ENCODE results near the gene PMVK. TPM values are rescaled to one million over a fixed set of nuclear protein-coding genes. Genes with fewer than 3 reads are reported as not detected.
"Not testable (repeated sequence)": the region's sequence is repeated elsewhere in the genome, so short reads cannot be mapped to it uniquely, and the experiment has no call there.

PMVK gene
- total RNA-seq = 10.2 TPM

- DNase-seq (ENCODE audit: low spot score in 2 of 2) (peak; percentile 89 to 93), FAIRE-seq (no peak)
Measured at GRCh38 chr1:154936555-154937084, at the start of gene PMVK. PMVK (minus strand) TSS chr1:154936719; CDS start chr1:154936685, 34 bp downstream.

GRCh38 chr1:154983776-154984466 is 47.4 kb upstream of the PMVK start:
- DNase-seq (ENCODE audit: low spot score in 2 of 2) (no peak), FAIRE-seq (no peak)

- peak; percentile 86 for FAIRE-seq
- DNase-seq (ENCODE audit: low spot score in 2 of 2) = peak; percentile 84 to 97
Measured at GRCh38 chr1:154982897-154983648, 46.6 kb upstream of the PMVK start, which contains the start of gene FLAD1. FLAD1 (plus strand) TSS chr1:154983344; CDS start chr1:154983695, 351 bp downstream.

- FAIRE-seq = no peak
- DNase-seq (ENCODE audit: low spot score in 2 of 2) = no peak
Measured at GRCh38 chr1:154982341-154982740, 45.8 kb upstream of the PMVK start.

- FAIRE-seq = no peak
- DNase-seq (ENCODE audit: low spot score in 2 of 2) = no peak
Measured at GRCh38 chr1:154978360-154978759, 41.8 kb upstream of the PMVK start.

GRCh38 chr1:154977762-154978161 is 41.2 kb upstream of the PMVK start:
- not testable (repeated sequence) for DNase-seq (ENCODE audit: low spot score in 2 of 2); FAIRE-seq

- DNase-seq (ENCODE audit: low spot score in 2 of 2) (no peak), FAIRE-seq (no peak)
Measured at GRCh38 chr1:154975409-154976059, 39.0 kb upstream of the PMVK start.

GRCh38 chr1:154974808-154975408 is 38.4 kb upstream of the PMVK start:
- DNase-seq (ENCODE audit: low spot score in 2 of 2) (peak; percentile 52 to 68), FAIRE-seq (no peak)

GRCh38 chr1:154974102-154974807 is 37.7 kb upstream of the PMVK start, which contains the start of gene CKS1B:
CKS1B (plus strand) TSS chr1:154974681; CDS start chr1:154974746, 65 bp downstream.
- peak; percentile 97 for FAIRE-seq
- DNase-seq (ENCODE audit: low spot score in 2 of 2) = peak; percentile 89 to 90

- DNase-seq (ENCODE audit: low spot score in 2 of 2) (peak; percentile 57 to 73), FAIRE-seq (no peak)
Measured at GRCh38 chr1:154973344-154974101, 37.0 kb upstream of the PMVK start.

GRCh38 chr1:154972517-154973343 is 36.2 kb upstream of the PMVK start:
- FAIRE-seq (no peak), DNase-seq (ENCODE audit: low spot score in 2 of 2) (no peak)

GRCh38 chr1:154972213-154972516 is 35.6 kb upstream of the PMVK start:
- FAIRE-seq = no peak
- no peak for DNase-seq (ENCODE audit: low spot score in 2 of 2)

- FAIRE-seq (no peak), DNase-seq (ENCODE audit: low spot score in 2 of 2) (no peak)
Measured at GRCh38 chr1:154971341-154971998, 35.0 kb upstream of the PMVK start.

GRCh38 chr1:154970631-154971340 is 34.3 kb upstream of the PMVK start, which contains the start of gene SHC1:
SHC1 (minus strand) TSS chr1:154970747; CDS start chr1:154970526, 221 bp downstream.
- no peak for FAIRE-seq

GRCh38 chr1:154969860-154970452 is 33.4 kb upstream of the PMVK start:
- FAIRE-seq (no peak), DNase-seq (ENCODE audit: low spot score in 2 of 2) (no peak)

More at GRCh38 chr1:154970631-154971340, 34.3 kb upstream of the PMVK start, which contains the start of gene SHC1:
- DNase-seq (ENCODE audit: low spot score in 2 of 2) = peak; percentile 63 to 92

GRCh38 chr1:154969246-154969645 is 32.7 kb upstream of the PMVK start:
- DNase-seq (ENCODE audit: low spot score in 2 of 2) (no peak), FAIRE-seq (no peak)

GRCh38 chr1:154968731-154969130 is 32.2 kb upstream of the PMVK start:
- FAIRE-seq = no peak
- DNase-seq (ENCODE audit: low spot score in 2 of 2) = no peak
